ENCODE data around the gene CAMTA1.

DNA sequence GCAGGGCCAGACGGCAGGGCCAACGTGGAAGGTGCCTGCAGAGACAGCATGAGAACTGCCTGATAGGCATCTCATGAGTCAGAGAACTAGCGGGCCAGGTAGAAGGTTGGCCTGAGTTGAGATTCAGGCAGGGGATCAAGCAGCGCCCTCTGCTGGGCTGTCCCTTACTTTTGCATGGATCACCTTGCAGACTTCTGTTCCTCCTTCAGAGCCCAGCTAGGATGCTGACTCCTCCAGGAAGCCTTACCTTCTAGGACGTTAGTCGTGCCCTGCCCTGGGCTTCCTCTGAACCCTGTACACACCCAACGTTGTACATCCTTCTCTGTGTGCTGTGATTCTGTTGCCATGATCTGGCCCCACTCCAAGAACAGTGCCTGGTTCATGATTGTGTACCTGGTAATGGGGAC lies 754.5 kb downstream of the CAMTA1 start:
- TF ChIP-seq CTCF (IDR thresholded peaks at IDR 0.05; ENCODE audit: low read depth, low read length, missing input control) (no peak), GABPA (IDR thresholded peaks at IDR 0.05 in 1 of 2, conservative IDR thresholded peaks at IDR 0.05 in 1 of 2) (no peak)
- TF ChIP-seq, protein P1, sequence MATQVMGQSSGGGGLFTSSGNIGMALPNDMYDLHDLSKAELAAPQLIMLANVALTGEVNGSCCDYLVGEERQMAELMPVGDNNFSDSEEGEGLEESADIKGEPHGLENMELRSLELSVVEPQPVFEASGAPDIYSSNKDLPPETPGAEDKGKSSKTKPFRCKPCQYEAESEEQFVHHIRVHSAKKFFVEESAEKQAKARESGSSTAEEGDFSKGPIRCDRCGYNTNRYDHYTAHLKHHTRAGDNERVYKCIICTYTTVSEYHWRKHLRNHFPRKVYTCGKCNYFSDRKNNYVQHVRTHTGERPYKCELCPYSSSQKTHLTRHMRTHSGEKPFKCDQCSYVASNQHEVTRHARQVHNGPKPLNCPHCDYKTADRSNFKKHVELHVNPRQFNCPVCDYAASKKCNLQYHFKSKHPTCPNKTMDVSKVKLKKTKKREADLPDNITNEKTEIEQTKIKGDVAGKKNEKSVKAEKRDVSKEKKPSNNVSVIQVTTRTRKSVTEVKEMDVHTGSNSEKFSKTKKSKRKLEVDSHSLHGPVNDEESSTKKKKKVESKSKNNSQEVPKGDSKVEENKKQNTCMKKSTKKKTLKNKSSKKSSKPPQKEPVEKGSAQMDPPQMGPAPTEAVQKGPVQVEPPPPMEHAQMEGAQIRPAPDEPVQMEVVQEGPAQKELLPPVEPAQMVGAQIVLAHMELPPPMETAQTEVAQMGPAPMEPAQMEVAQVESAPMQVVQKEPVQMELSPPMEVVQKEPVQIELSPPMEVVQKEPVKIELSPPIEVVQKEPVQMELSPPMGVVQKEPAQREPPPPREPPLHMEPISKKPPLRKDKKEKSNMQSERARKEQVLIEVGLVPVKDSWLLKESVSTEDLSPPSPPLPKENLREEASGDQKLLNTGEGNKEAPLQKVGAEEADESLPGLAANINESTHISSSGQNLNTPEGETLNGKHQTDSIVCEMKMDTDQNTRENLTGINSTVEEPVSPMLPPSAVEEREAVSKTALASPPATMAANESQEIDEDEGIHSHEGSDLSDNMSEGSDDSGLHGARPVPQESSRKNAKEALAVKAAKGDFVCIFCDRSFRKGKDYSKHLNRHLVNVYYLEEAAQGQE (IDR thresholded peaks at IDR 0.05) = no peak

All from liver (tissue), 3 donors.